SK-N-DZ (cell line): ENCODE results near the gene CYP3A5.
"Not testable (repeated sequence)": the region's sequence is repeated elsewhere in the genome, so short reads cannot be mapped to it uniquely, and the experiment has no call there.

ENCODE experiments used
- DNase-seq: peaks from one replicate; pipeline ENCODE4 v3.0.0-alpha.2; 2015; ENCODE audit warnings: low spot score

CYP3A5 gene

DNA sequence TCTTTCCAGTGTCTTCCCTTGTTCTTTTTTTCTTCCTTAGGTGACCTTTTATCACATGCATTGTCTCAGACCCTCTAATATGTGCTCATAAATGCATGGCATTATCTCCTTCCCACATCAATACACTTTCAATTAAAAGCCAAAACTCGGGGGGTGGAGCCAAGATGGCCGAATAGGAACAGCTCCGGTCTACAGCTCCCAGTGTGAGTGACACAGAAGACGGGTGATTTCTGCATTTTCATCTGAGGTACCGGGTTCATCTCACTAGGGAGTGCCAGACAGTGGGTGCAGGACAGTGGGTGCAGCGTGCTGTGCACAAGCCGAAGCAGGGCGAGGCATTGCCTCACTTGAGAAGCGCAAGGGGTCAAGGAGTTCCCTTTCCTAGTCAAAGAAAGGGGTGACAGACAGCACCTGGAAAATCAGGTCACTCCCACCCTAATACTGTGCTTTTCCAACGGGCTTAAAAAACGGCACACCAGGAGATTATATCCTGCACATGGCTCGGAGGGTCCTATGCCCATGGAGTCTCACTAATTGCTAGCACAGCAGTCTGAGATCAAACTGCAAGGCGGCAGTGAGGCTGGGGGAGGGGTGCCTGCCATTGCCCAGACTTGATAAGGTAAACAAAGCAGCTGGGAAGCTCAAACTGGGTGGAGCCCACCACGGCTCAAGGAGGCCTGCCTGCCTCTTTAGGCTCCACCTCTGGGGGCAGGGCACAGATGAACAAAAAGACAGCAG, 6.2 kb upstream of the CYP3A5 start:
- DNase-seq = not testable (repeated sequence)

DNA sequence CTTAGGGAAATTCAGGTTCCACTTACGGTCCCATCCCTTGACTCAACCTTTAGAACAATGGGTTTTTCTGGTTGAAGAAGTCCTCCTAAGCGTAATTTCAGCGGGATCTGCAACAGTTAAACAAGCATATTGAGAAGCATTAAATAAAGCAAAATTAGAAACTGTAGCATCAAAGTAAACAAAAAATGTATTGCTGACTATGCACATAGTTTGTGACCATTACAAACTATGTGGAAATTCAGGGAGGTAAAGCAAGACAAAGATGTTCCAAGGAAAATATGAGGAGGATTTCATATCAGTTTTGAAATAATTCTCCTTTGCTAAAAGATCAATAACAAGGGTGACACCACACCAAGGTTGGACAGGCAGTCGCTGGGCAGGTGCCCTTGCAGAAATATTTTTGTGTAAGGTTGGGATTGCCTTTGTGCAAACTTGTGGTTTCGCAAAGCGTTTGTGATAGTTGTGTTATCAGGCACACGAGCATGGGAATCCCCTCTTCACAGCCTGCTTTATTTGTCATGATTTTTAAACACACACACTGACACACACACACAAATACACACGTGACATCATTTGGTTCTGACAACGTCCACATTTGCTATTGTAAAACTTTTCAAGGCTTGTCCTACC, 5.4 kb upstream of the CYP3A5 start:
- no peak for DNase-seq

GRCh38 chr7:99679032-99679399, 780 bp downstream of the CYP3A5 start:
- DNase-seq = peak; percentile 20

DNA sequence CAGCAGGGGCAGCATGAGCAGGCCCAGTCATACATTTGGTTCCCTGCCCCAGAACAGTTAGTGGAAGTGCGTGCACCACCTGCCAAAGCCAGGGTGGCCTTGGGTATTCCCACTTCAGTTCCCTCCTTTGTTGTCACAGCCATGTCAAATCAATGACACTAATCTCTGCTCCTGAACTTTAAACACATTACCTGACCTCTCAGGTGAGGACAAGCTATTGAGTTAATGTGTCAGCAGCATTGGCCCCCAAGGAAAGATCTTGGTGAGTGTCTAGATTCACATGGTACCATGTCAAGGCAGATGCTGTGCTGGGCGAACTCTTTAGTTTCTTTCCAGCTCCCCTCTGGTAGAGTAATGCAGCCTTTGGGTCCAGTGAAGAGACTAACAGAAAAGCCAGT, 2.1 kb downstream of the CYP3A5 start:
- DNase-seq = no peak

DNA sequence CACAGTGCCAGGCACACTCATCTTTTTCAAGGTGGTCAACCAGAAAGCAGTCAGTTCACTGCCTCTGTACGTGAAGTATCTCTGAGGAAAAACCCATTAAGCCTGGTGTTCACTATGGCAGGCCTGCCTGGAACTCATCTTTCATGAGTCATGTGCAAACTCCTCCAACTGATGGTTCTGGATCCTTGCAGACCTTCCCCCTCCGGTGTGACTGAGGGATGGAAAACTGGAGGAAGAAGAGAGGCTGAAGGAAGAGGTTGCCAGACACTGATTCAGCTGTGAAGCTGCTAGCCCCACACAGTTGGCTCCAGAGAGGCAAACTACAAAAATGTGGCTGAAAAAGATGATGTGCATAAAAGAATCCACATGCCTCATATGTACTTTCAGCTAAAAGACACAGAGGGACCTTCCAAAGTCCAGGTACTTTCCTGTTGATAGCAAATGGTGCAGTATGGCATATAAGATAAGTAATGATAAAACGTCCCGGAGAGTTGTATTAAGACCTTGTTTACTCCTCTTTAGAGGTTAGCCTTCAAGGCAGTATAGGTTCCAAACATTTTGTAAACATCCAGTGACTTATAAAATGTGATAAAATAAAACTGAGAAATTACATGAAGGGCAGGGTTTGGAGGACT, 2.7 kb downstream of the CYP3A5 start:
- DNase-seq = no peak

DNA sequence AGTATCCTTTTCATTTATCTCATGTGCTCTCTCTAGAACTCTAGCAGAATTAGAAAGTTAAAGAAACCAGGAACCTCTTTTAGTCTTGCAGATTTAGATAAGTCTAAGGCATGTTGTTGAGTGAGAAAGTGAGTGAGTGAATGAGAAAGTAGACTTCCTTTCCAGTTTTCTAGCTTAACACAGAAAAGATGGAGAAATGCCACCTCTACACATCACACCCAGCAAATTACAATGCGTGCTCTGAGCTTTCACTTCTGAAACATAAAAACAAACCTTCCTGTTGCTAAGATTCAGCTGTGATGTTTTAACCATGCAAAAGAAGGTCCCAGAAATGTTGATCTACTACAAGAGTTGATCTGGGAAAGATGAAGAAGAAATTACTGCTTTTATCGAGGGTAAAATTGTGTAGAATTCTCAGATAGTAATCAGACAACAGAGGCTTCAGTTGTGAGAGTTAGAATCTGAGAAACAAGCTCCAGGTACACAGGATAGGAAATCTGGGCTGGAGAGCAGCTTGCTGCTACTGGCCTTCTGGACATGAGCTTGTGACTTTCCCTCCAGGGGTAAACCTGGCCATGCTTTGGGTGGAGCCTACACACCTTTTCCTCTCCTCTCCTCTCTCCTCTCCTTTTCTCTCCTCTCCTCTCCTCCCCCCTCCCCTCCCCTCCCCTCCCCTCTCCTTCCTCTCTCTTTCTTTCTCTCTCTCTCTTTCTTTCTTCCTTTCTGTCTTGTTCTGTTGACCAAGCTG, 4.6 kb downstream of the CYP3A5 start:
- no peak for DNase-seq

- no peak for DNase-seq
Observed at GRCh38 chr7:99672573-99672972, 7.2 kb downstream of the CYP3A5 start.

DNA sequence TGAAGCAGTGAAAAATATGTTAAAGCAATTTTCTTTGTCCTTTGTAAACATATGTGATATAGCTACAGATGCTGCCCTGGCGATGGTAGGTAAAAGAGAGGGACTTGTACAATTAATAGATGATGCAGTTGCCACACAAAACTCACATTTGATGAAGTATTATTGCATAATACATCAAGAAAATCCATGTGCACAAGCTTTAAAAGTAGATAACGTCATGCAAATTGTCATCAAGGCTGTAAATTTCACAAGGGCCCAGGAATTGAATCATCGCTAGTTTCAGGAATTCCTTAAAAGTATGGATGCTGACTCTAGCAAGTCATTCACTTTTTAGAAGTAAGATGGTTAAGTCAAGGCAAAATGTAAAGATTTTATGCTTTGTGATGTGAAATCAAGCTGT, 10.0 kb downstream of the CYP3A5 start:
- DNase-seq = no peak

DNA sequence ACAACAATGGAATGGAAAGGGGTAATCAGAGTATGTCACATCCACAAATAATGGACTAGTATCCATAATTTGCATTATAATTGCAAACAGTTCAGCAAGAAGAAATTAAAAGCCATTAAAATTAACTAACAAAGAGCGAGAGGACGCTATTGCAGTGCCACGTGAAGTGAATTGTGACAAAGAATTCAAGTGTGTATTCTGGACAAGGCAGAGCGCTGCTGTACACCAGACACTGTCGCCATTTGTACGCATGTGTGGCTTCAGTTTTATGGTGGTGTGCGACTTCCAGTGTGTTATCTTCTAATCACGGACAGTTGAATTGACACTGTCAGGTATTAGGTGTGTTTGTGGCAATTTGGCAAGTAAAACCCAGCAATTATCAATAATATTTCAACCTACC, 11.3 kb downstream of the CYP3A5 start:
- no peak for DNase-seq

GRCh38 chr7:99667179-99667578, 12.6 kb downstream of the CYP3A5 start:
- DNase-seq = no peak

- DNase-seq = no peak
Observed at GRCh38 chr7:99666013-99666395, 13.8 kb downstream of the CYP3A5 start.

DNA sequence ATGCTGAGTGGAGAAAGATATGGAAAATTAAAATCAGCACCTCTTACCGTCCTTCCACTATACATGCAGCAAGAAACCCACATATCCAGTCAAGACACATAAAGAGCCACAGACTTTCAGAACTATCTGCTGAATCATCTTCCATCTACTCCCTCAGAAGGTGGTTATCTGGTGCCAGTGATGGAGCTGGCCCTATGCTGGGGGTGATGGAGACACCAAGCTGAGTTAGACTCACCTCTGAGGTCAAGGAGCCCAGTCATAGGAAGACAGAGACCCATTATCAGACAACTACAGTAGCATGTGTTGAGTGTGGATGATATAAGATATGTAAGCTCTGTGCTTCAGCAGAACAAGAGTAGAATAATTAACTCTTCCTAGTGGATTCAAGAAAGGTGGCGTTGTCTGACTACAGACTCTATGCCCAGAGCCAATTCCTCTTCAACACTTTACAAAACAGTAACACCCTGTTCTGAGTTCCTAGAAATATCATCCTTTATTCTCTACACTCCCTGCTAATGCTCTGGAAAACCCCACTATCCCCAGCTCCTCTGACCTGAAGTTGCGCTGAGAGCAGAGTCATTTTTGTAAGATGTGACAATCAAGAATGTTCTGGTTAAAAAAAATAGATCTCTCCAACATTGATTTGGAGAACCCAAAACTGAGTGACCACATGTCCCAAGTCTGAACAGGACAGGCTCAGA, 14.3 kb downstream of the CYP3A5 start:
- DNase-seq = no peak

DNA sequence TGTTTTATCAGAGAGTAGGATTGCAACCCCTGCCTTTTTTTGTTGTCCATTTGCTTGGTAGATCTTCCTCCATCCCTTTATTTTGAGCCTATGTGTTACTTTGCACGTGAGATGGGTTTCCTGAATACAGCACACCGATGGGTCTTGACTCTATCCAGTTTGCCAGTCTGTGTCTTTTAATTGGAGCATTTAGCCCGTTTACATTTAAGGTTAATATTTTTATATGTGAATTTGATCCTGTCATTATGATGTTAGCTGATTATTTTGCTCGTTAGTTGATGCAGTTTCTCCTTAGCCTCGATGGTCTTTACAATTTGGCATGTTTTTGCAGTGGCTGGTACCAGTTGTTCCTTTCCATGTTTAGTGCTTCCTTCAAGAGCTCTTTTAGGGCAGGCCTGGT, 21.9 kb downstream of the CYP3A5 start:
- not testable (repeated sequence) for DNase-seq

GRCh38 chr7:99654626-99655025, 25.2 kb downstream of the CYP3A5 start:
- not testable (repeated sequence) for DNase-seq

GRCh38 chr7:99653754-99654153, 26.0 kb downstream of the CYP3A5 start:
- DNase-seq = no peak

DNA sequence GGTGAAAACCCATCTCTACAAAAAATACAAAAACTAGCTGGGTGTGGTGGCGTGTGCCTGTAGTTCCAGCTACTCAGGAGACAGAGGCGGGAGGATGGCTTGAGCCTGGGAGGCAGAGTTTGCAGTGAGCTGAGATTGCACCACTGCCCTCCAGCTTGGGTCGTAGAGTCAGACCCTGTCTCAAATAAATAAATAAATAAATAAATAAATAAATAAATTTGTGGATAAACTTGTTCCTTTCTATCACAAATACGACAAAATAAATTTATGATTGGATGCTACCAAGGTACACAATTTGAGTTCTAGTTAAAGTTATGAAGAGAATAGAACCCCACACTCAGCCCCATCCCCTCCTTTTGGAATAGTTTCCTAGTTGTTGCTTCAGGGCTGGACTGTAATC, 26.5 kb downstream of the CYP3A5 start:
- DNase-seq = not testable (repeated sequence)

- DNase-seq = no peak
Observed at GRCh38 chr7:99652671-99653070, 27.1 kb downstream of the CYP3A5 start.

DNA sequence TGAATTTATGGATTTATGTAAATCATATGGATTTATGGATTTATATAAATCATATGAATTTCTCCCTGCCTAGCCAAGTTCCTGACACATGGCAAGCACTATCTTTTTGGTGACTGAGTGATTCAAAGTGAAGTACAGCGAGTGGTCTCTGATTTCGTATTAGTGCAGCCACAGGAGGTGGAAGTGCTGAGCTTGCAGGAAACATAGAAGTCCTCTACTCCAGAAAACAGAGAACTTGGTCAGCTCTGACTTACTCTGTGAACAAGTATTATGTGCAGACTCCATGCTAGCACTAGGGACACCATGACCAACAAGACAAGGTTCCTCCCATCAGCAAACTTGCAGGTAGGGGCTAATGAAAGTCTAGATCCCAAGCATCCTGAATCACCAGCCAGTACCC, 28.5 kb downstream of the CYP3A5 start:
- DNase-seq = no peak

- DNase-seq = no peak
Observed at GRCh38 chr7:99648843-99649242, 31.0 kb downstream of the CYP3A5 start.

DNA sequence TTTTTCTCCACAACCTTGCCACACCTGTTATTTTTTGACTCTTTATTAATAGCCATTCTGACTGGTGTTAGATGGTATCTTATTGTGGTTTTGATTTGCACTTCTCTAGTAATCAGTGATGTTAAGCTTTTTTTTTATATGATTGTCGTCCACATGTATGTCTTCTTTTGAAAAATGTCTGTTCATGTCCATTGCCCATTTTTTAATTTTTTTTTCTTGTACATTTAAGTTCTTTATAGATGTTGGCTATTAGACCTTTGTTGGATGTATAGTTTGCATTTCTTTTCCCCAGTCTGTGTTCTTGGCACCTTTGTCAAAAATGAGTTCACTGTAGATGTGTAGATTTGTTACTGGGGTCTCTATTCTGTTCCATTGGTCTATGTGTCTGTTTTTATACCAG, 34.2 kb downstream of the CYP3A5 start:
- DNase-seq = no peak

DNA sequence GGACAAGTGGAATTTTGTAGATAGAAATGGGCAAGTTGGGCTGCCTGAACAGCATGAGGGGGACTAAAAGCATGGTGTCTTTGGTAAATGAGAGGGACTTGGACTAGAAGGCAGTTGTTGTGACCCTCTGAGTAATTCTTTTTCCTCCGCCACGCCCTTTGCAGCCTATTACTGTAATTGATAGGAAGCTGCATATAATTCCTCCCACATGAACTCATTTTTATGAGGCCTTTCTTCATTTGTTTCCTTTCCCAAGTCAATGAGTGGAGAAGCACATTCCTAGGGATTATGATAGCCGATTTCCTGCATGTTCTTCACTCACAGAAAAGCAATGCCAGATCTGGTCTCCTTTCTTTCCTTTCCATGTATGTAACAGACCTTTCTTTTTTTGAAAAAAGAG, 35.4 kb downstream of the CYP3A5 start:
- no peak for DNase-seq

DNA sequence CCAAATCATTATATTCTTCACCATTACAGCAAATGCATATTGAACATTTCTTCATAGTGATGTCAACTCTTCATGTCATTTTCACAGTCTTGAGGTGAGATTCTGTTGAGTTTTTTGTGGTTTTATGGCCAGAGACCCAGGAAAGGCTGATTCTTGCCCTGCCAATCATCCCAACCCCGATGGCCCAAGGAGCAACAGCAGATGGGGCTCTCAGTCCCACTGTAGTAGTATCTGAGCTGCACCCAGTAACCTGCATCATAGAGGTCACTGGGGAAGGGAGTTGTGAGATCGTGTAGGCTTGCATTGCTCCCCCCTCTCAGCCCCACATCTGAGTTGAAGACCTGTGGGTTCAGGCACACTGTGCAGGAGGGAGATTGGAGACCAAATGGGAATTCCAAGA, 36.3 kb downstream of the CYP3A5 start:
- DNase-seq = no peak
